GM21526 (cell line): Measurements from ENCODE around the gene HOXB3.
"Not testable (repeated sequence)": the region's sequence is repeated elsewhere in the genome, so short reads cannot be mapped to it uniquely, and the experiment has no call there.

Experiments
- ATAC-seq: cut with Tn5 transposase; IDR thresholded peaks from one replicate; pipeline ENCODE4 v1.9.1; 2021; ENCODE audit warnings: moderate library complexity; ENCODE audit not compliant: unreplicated experiment, low FRiP score

HOXB3 gene

DNA sequence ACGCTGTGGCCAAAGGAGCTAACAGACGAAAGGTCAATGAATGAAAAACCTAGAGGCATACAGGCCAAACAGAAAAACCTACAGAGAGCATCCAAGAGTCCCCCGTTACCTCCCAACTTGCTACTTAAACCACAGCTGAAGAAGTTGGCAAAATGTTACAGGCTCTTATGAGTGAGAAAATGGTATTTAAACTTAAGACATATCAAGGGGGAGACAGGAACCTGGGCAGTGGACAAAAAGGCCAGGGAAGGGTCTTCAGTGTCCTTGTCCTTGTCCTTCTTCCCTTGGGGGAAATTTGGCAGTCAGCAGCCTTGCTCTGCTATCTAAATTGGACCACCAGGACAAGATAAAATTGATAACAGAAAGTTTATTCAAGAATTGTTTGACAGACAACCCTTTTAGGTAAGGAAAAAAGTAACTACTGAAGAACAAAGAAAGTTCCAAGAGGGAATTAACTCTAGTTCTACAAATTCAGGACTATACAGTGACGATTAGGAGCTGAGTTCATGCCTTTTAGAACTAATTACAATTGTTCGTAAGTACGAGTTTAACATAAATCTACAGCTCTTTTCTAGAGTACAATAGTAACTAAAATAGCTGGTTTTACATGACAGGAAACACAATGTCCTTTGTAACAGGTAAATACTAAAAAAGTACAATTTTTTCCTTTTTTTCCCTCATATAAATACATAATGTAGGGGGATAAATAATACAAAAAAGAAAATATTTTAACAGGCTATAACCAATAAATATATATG is 41.3 kb downstream of the HOXB3 start:
- no peak for ATAC-seq

DNA sequence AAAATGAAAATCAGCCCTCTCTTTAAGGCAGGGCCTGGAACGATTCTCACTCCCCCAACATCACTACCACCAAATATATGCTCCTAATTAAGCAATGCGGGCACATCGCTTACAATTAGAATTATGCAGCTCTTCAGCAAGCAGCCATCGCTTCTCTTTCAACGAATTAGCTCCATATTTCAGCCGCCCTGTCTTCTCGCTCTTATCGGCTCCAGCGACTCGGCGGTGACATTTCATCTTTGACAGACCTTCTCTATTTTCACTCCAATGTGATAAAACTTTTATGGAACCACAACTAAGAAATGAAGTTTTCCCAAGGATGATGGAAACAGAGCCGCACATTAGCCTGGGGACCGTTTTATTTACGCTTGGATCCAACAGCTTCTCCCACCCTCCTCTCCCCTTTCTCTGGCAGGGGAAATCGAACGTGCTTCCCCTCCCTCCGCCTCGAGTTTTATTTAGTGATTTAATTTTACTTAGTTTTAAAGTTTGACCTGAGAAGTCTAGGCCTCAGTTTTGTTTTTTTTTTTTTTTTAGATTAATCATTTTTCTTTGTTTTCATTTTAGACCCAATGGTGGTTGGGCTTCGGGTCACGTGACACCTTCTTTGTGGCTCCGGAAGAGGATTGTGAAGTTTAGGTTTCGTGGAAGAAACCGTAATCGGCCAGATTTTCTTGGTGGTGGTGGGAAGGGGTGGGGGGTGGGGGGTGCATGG is 42.1 kb downstream of the HOXB3 start:
- no peak for ATAC-seq

DNA sequence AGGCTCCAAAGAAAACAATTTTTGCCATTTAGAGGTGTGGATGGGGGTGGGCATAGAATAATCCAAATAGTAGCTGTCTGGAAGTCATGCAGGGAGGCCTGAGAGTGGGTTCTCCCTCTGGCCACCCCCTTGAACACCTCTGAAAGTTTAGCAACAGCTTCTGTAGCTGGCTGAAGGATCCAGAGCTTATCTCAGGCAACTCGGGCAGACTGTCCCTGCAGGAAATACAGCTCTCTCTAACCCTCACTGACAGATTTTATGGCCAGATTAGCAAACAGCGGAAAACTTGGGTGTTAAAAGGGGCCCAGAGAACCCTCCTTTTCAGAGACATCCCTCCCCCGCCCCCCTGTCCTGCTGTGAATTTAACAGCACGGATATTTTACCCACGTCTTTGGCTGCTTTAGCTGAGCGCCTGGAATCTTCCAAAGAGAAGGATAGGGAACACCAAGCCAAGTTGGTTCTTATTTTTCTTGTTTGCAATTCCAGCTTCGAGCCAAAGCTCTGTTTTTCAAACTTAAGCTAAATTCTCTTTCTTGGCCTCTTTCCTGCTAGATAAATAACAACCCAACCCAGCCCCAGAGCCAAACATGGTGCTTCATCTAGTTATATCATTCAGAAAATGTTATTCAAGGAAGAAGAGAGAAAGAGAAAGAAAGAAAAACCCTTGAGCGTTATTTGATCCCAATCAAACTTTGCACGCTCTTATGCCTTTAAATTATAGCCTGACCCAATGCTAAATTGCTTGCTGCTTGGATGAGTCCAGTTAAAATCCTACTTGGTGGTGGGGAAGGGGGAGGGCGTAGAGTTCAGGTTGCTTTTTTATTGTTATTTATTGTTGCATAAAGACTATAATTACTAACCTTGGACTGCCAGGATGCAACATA is 42.9 kb downstream of the HOXB3 start:
- no peak for ATAC-seq

DNA sequence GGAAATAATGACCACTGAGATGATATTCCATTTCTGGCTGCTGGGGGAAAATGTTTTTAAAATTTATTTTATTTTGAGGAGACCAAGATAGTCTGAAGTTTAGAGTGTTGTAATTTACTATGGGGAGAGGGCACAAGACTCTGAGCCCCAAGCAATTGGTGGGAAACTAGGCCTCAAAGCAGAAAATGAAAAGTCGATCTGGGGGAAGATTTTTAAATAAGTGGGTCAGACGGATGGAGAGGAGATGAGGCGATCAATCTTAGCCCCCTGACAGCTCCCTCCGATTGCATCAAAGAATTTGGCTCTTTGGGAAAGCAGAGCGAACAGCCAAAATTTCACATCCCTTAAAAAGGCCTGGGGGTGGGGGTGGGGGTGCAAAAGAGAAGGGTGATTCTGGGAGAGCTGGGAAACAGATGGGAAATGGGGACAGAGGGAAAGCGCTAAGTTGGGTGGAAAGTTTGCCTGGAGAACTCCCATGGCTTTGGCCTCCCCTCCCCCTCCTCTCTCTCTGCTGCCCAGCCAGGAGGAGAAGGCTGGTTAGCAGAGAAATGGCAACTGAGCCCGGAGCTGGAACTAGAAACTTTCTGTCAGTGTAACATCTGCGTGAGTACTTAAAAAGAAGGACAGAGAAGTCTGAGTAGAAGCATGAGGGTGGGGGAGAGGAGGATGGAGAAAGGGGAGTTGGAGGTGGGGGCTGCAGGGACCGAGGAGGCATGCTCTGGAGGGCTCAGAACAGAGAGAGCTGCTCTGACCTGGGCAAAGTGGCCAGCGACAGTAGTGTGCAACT is 43.7 kb downstream of the HOXB3 start:
- no peak for ATAC-seq

DNA sequence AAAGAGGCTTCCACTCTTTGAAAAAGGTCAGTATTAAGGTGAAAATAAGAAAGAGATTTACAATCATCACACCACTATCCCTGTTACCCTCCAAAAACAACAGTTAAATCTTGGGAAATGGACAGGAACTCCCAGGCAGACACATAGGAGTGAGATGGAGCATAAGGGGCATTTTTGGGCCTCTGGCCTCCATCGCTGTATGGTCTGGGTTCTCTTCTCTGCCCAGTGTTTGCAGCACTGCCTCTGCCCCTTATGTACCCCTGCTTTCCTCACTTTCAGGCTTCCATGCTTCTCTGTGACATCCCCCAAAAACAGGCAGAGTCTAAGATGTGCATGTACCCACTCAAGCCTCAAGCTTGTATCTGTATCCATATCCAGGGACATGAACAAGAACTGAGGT is 44.5 kb downstream of the HOXB3 start:
- ATAC-seq = no peak

DNA sequence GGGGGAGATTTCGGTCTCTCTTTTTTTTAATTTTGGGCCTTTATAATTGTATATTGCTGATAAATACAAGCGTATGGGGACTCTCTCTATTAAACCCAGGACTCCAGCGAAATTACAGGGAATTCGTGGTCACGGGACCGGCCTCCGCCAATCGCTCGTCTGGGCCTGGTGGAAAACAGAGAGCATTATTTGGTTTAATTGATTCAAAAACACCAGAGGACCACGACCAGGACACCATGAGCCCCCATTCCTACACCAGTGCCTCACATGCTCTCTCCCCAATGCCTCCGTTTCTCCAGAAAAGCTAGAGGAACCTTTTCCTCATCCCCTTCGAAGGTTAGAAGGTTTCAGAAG is 45.0 kb downstream of the HOXB3 start, which contains the start of gene HOXB2:
TSS of gene HOXB2 (minus strand) at position 88 of the 354 bp plus-strand sequence. CDS start 198 bp downstream, outside the sequence.
- no peak for ATAC-seq

DNA sequence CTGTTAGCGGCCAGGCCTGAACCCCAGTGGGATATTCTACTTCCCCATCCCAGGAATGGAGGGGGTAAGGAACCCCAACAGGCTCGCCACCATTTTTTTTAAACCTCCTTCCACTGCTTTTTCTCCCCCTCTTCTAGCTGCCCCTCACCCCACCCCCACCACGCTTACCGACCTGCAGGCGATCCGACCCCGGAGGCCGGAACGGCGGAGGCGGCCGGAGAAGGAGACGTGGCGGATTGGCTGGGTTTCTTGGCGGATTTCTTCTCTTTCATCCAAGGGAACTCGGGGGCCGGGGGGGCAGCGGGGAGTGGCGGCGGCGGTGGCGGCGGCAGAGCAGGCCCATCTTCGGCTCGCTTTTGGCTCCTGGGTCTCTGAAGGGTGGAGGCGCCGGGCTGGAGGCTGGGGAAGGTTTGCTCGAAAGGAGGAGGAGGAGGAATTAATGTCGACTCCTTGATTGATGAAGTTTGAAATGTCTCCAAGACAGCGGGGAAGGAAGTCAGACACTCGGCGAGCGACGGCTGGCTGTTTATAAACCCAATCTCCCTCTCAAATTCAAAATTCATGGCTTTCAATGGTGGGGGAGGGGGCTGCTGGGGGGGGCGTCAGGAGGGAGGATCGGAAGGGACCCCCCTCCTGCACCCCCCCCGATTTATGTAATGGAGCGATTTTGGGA is 45.6 kb downstream of the HOXB3 start:
- no peak for ATAC-seq

DNA sequence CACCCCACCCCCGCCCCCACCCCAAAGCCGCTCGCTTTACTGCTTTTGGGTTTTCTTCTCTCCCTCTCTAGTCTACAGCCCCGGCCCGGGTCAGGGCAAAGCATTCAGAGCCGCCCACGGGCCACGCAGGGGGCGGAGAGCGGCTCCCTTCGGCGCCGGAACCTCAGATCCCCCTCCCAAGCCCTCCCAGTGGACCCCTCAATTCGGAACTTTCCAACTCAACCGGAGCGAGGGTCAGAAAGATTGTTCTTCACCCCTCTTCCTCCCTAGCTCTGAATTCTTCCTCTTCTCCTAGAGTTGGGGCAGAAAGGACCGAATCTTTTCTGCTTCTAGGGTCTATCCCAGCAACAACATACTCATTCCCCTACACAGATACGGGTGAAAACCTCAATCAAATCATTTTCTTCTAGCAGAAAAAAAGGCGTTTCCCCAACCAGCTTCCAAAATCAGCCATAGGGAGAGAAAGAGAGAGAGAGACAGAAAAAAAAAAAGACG is 46.1 kb downstream of the HOXB3 start:
- no peak for ATAC-seq

DNA sequence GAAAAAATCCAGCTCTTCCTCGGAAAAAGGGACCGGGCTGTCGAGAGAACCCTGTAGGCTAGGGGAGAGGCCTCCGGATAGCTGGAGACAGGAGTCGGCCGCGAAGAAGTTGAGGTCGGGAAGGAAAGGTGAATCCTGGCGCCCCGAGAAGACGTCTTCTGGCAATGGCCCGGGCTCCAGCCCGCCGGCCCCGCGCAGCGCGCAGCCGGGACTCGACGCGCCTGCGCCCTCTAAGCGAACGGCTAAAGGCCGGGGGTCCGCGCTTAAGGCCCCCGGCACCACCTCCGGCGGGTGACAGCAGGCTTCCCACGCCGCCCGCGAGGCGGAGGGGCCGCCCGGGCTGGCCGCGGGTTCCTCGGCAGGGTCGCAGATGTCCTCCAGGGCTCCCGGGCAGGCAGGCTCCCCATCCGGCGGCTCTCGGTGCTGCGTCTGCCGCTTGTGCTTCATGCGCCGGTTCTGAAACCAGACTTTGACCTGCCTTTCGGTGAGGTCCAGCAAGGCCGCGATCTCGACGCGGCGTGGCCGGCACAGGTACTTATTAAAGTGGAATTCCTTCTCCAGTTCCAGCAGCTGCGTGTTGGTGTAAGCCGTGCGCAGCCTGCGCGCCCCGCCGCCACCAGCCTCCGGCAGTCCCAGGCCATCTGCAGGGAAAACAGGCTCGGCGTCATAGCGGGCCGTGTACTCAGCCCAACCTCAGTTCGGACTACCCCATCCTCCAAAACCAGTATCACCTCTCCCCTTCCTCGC is 46.8 kb downstream of the HOXB3 start:
- ATAC-seq = no peak

DNA sequence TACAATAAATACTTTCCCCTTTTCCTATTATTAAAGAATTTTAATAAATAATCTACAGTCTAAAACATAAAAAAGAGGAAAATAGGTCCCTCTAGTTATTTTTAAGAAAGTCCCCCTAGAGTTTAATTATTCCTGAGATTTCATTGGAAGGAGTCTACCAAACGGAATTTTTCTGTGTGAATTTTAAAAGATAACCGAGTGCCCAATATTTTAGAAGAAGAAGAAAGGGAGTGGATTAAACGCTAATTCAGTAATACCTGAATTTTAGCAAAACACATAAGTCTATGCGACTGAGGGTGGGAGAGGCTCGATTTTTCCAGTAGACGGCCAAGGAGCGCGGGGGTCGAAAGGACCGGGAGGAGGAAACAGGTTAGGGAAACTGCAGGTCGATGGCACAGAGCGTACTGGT is 47.3 kb downstream of the HOXB3 start:
- ATAC-seq = no peak

DNA sequence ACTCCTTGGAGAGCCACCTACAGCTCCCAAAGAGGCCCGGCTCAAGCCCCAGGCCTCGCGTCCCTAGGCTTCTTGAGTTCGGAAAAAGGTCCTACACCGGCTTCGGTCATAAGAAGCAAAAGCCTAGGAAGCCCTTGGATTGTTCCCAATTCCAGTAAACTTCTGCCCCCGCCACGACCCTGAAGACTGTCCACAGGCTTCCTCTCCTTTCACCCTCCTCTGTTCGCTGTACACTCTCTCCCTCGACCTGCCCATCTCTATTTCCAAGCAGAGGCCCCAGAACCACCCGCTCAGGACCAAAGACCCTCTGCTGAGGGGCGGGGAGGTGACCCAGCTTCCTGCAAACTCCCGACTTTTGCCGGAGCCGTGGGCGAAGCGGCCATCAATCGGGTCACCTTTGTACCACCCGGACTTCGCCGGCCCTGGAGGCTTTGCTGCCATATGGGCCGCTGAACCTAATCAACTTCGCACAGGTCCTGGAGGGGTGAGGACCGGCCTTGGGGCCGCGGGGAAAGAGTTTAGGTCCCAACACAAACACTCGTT is 47.9 kb downstream of the HOXB3 start:
- ATAC-seq = no peak

DNA sequence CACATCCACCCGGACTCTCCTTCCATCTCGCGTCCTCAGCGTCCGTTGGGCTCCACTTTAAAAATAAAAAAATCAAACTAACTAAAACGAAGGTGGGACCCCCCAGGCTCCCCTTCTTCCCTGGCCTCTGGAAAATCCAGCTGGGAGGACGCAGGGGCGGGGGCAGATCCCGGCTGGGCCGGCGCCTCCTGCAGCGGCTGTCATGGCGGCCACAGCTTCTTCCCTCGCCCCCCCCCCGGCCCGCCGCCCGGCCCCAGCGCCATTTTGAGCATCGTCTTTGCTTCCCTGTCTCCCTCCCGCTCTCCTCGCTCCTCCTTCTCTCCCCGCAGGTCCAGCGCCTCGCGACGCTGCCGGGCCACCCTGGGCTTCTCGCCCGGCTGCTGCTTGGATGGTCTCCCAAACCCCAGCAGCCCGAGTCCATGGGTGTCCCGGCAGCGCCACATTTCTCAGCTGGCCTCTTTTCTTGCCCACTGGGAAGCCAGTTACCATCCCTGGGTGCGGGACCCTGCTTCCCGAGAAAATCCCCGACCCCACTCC is 48.4 kb downstream of the HOXB3 start:
- no peak for ATAC-seq

DNA sequence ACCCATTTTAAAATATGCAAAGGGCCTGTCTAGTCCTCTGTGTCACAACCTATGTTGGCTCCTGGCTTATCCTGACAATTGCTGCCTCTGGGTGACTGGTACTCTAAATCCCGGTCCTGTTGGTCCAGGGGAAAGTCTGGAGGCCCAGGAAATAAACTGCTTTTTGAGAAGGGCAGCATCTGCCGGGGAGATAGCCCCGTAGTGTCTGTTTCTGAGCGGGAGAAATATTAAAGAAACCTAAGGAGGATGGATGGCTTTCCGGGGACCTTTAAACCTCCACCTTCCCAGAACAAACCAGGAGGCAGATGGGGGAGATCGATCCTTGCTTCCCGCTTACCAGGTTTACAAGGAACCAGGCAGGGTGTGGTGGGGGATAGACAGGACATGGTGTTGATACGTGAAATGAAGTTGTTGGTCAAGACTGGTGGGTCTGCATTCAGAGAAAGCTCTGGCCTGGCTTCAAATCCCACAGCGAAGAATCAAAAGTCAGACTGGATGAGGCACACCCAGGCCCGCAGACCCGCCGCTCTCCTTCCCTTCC is 48.9 kb downstream of the HOXB3 start:
- ATAC-seq = no peak

DNA sequence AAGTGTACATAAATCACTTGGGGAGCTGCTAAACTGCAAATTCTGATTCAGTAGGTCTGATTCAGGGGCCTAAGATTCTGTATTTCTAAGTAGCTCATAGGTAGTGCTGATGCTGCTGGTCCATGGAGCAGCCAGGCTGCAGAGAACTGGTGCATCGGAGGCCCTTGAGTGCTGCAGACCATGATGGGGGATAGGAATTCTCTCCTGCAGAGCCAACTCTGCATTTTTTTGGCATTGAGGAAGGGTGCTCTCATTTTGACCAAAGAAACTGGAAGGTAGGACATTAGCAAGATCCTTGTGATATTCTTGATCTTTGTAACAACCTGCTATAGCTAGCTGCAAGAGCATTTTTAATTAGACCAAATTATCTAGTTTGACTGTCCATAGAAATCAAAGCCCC is 49.8 kb downstream of the HOXB3 start:
- ATAC-seq = no peak

DNA sequence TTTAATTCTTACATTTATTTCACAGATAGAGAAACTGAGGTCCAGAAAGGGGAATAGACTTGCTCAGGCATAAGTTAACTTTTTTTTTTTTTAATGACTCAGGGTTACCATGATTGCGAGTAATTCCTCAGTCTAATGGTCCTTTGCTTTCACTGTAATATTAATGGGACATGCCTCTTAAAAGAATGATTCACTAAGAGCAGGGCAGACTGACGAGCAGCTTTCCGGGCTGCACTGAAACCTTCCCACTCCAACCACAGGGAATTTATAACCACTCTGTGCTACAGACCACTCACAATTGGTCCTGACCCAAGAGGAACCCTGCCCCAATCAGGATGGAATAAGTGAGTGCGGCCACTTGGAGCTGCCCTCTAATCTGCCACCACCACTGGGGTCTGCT is 50.9 kb downstream of the HOXB3 start:
- no peak for ATAC-seq

DNA sequence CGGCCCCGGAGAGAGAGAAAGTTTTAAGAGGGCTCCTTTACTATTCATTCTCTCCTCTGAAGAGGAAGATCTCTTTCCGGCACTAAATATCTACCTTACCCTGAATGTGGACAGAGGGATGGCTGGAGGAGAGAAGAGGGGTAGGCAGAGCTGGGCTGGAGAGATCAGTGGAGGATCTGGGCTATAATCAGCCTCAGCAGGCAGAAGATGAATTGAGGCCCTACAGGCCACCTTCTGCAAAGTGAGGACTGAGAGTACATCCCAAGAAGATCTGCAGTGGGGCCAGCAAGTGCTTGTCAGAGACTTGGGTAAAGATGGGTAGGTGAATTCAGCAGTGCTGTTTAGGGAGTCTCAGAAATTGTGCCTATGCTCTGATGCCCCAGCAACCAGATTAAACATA is 52.7 kb downstream of the HOXB3 start:
- ATAC-seq = no peak

DNA sequence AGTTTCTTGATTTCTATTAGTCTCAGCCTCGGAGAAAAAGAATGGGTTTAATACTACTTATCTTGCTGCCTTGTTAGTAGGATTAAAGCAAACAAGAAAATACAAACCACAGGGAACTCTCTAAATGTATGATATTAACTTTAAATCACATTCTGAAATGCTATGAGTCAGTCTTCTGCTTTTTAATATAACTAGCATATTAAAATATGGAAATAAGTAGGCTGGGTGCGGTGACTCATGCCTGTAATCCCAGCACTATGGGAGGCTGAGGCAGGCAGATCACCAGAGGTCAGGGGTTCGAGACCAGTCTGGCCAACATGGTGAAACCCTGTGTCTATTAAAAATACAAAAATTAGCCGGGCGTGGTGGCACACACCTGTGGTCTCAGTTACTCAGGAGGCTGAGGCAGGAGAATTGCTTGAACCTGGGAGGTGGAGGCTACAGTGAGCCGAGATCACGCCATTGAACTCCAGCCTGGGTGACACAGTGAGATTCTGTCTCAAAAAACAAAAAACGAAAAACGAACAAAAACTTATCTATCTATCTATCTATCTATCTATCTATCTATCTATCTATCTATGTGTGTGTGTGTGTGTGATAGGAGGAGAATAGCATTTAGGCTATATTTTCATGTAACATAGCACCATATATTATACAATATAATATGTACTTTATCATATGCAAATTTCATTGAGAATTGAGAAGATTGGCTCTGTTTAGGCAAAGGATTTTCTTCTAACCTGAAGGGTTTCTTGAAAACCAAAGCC is 54.1 kb downstream of the HOXB3 start:
- not testable (repeated sequence) for ATAC-seq
